HEK293 (cell line): Measurements from ENCODE around the gene TSC2.

ENCODE experiments used
- CTCF ChIA-PET: fragments of 350-600 bp; formaldehyde crosslinking; extraction: SDS; loops from one replicate; lab custom pipeline; 2021; ENCODE audit warnings: antibody characterized with exemption; lab: Yijun Ruan, JAX
- POLR2A ChIA-PET: fragments of 300-600 bp; formaldehyde crosslinking; extraction: SDS; loops from one replicate; lab custom pipeline; 2020; ENCODE audit warnings: antibody characterized with exemption, inconsistent platforms; lab: Yijun Ruan, JAX
- H3K27ac ChIP-seq: fragments of 200-500 bp; sonication (Bioruptor generic); 2 replicates; pipeline ENCODE4 v1.5.1; 2014; ENCODE audit warnings: low read depth, low read length, control low read depth, inconsistent platforms; ENCODE audit errors: extremely low read depth
- H3K36me3 ChIP-seq, 2 experiments: fragments of 200-500 bp in 1 of 2; sonication (Bioruptor generic) in 1 of 2; 1 replicate in 1 of 2; 2 replicates in 1 of 2; pipeline ENCODE4 v1.5.1; 2014 to 2017; ENCODE audit warnings: inconsistent platforms in 2 of 2, low read length in 2 of 2; ENCODE audit not compliant: control insufficient read depth in 2 of 2, insufficient read depth in 1 of 2
- H3K4me1 ChIP-seq: fragments of 200-500 bp; sonication (Bioruptor generic); 2 replicates; pipeline ENCODE4 v1.5.1; 2014; ENCODE audit warnings: mild to moderate bottlenecking, low read length, inconsistent platforms; ENCODE audit not compliant: control insufficient read depth, insufficient read depth
- H3K4me3 ChIP-seq: 2 replicates; pipeline ENCODE4 v1.5.1; 2011; ENCODE audit warnings: low read depth, mild to moderate bottlenecking, control low read depth, low read length, moderate library complexity
- H3K9me3 ChIP-seq: fragments of 200-500 bp; sonication (Bioruptor generic); 2 replicates; pipeline ENCODE4 v1.5.1; 2014; ENCODE audit warnings: low read depth, low read length, inconsistent platforms; ENCODE audit not compliant: control insufficient read depth, insufficient read depth
- BCL11A ChIP-seq: fragments of 450-650 bp; formaldehyde crosslinking; IDR thresholded peaks from 2 replicates; pipeline ENCODE4 v1.5.1; 2016; ENCODE audit warnings: low read depth, missing biosample characterization, missing genetic modification characterization
- GLI2 ChIP-seq: fragments of 450-650 bp; formaldehyde crosslinking; IDR thresholded peaks from 2 replicates; pipeline ENCODE4; 2017; ENCODE audit warnings: missing biosample characterization, missing genetic modification characterization, low read depth, borderline replicate concordance
- GLI4 ChIP-seq: fragments of 450-650 bp; formaldehyde crosslinking; IDR thresholded peaks from 2 replicates; pipeline ENCODE4 v1.5.1; 2016; ENCODE audit warnings: missing biosample characterization, missing genetic modification characterization
- HOXA7 ChIP-seq: sonication (generic); formaldehyde crosslinking; IDR thresholded peaks from 2 replicates; pipeline ENCODE4 v1.8.1; 2022; ENCODE audit warnings: missing genetic modification reagents, borderline replicate concordance
- ZNF19 ChIP-seq: fragments of 450-650 bp; formaldehyde crosslinking; IDR thresholded peaks from 2 replicates; pipeline ENCODE4; 2016; ENCODE audit warnings: missing biosample characterization, missing genetic modification characterization, low read depth
- ZNF221 ChIP-seq: fragments of 450-650 bp; formaldehyde crosslinking; IDR thresholded peaks from 2 replicates; pipeline ENCODE4 v1.5.1; 2017; ENCODE audit warnings: missing biosample characterization, missing genetic modification characterization, borderline replicate concordance
- ZNF335 ChIP-seq: fragments of 450-650 bp; formaldehyde crosslinking; conservative IDR thresholded peaks from 2 replicates; pipeline ENCODE4 v1.5.1; 2016; ENCODE audit warnings: missing biosample characterization, missing genetic modification characterization
- ZNF549 ChIP-seq: fragments of 450-650 bp; IDR thresholded peaks from 2 replicates; pipeline ENCODE4 v1.5.1; 2018; ENCODE audit warnings: missing biosample characterization, missing genetic modification characterization, mild to moderate bottlenecking, inconsistent platforms, moderate library complexity
- ZNF571 ChIP-seq: fragments of 450-650 bp; formaldehyde crosslinking; IDR thresholded peaks from 2 replicates; pipeline ENCODE4 v1.5.0; 2017; ENCODE audit warnings: missing biosample characterization, missing genetic modification characterization
- ZNF600 ChIP-seq: fragments of 450-650 bp; formaldehyde crosslinking; IDR thresholded peaks from 2 replicates; pipeline ENCODE4 v1.5.1; 2016; ENCODE audit warnings: missing biosample characterization, missing genetic modification characterization
- ZNF626 ChIP-seq: fragments of 450-650 bp; sonication (Bioruptor Pico); formaldehyde crosslinking; IDR thresholded peaks from 2 replicates; pipeline ENCODE4 v1.5.1; 2018; ENCODE audit warnings: missing biosample characterization, missing genetic modification characterization, inconsistent platforms
- ZNF747 ChIP-seq: fragments of 450-650 bp; formaldehyde crosslinking; IDR thresholded peaks from 2 replicates; pipeline ENCODE4 v1.5.1; 2016; ENCODE audit warnings: missing biosample characterization, missing genetic modification characterization
- ZNF76 ChIP-seq: fragments of 450-650 bp; formaldehyde crosslinking; IDR thresholded peaks from 2 replicates; pipeline ENCODE4; 2016; ENCODE audit warnings: low read depth, missing biosample characterization, missing genetic modification characterization, borderline replicate concordance
- ZNF792 ChIP-seq: fragments of 450-650 bp; formaldehyde crosslinking; IDR thresholded peaks from 2 replicates; pipeline ENCODE4 v1.5.1; 2016; ENCODE audit warnings: missing biosample characterization, missing genetic modification characterization
- TF ChIP-seq, protein P1 (sequence below): fragments of 450-650 bp; formaldehyde crosslinking; IDR thresholded peaks from 2 replicates; pipeline ENCODE4 v1.5.1; 2016; ENCODE audit warnings: missing biosample characterization, missing genetic modification characterization, borderline replicate concordance
- TF ChIP-seq, protein P2 (sequence below): fragments of 450-650 bp; formaldehyde crosslinking; IDR thresholded peaks from 2 replicates; pipeline ENCODE4 v1.5.1; 2016; ENCODE audit warnings: missing biosample characterization, missing genetic modification characterization
- TF ChIP-seq, protein P3 (sequence below): fragments of 450-650 bp; formaldehyde crosslinking; IDR thresholded peaks from 2 replicates; pipeline ENCODE4 v1.5.1; 2016; ENCODE audit warnings: missing biosample characterization, missing genetic modification characterization
- TF ChIP-seq, protein P4 (sequence below): fragments of 450-650 bp; formaldehyde crosslinking; IDR thresholded peaks from 2 replicates; pipeline ENCODE4 v1.5.1; 2016; ENCODE audit warnings: missing biosample characterization, missing genetic modification characterization

Gene TSC2

DNA sequence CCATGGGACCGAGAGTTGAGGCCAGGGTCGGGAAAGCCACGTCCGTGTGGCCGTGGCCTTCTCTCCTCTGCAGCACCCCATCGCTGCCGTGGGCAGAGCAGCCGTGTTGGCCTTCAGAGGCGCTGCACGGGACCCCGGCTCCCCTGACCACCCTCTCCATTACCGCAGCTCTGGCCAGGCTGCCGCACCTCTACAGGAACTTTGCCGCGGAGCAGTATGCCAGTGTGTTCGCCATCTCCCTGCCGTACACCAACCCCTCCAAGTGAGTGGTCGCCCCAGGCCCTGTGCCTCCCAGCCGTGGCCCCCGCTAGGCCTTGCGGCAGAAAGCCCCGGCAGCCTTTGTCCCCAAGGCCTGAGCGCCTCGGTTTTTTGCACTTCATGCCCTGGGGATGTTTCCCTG lies 27.8 kb downstream of the TSC2 start:
- CTCF ChIA-PET, result interaction anchor here (0.7 kb wide), 1 partner anchor 68 kb away, joined by 3 read pairs; no protein-coding TSS in a partner anchor
- Histone ChIP-seq H3K36me3 (peaks cover 0 to 89% of the 10 kb centered on the region in 2 experiments; a peak in 1 of 3 replicates), H3K4me3 (no peak overlapping the region), H3K9me3 (no peaks in the 10 kb centered on the region), H3K4me1 (no peaks in the 10 kb centered on the region), H3K27ac (no peak overlapping the region)
- POLR2A ChIA-PET, result interaction anchor here (0.6 kb wide), 1 partner anchor 13 kb away, joined by 3 read pairs; no protein-coding TSS in a partner anchor
- TF ChIP-seq ZNF549 (tag by site-specific recombination), result no peak
- TF ChIP-seq ZNF19 (tag by site-specific recombination), result no peak
- no peak for TF ChIP-seq ZNF221 (tag by site-specific recombination)
- TF ChIP-seq ZNF76 (tag by site-specific recombination), result no peak
- TF ChIP-seq, protein P1, sequence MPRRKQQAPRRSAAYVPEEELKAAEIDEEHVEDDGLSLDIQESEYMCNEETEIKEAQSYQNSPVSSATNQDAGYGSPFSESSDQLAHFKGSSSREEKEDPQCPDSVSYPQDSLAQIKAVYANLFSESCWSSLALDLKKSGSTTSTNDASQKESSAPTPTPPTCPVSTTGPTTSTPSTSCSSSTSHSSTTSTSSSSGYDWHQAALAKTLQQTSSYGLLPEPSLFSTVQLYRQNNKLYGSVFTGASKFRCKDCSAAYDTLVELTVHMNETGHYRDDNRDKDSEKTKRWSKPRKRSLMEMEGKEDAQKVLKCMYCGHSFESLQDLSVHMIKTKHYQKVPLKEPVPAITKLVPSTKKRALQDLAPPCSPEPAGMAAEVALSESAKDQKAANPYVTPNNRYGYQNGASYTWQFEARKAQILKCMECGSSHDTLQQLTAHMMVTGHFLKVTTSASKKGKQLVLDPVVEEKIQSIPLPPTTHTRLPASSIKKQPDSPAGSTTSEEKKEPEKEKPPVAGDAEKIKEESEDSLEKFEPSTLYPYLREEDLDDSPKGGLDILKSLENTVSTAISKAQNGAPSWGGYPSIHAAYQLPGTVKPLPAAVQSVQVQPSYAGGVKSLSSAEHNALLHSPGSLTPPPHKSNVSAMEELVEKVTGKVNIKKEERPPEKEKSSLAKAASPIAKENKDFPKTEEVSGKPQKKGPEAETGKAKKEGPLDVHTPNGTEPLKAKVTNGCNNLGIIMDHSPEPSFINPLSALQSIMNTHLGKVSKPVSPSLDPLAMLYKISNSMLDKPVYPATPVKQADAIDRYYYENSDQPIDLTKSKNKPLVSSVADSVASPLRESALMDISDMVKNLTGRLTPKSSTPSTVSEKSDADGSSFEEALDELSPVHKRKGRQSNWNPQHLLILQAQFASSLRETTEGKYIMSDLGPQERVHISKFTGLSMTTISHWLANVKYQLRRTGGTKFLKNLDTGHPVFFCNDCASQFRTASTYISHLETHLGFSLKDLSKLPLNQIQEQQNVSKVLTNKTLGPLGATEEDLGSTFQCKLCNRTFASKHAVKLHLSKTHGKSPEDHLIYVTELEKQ (tag by site-specific recombination), result no peak

DNA sequence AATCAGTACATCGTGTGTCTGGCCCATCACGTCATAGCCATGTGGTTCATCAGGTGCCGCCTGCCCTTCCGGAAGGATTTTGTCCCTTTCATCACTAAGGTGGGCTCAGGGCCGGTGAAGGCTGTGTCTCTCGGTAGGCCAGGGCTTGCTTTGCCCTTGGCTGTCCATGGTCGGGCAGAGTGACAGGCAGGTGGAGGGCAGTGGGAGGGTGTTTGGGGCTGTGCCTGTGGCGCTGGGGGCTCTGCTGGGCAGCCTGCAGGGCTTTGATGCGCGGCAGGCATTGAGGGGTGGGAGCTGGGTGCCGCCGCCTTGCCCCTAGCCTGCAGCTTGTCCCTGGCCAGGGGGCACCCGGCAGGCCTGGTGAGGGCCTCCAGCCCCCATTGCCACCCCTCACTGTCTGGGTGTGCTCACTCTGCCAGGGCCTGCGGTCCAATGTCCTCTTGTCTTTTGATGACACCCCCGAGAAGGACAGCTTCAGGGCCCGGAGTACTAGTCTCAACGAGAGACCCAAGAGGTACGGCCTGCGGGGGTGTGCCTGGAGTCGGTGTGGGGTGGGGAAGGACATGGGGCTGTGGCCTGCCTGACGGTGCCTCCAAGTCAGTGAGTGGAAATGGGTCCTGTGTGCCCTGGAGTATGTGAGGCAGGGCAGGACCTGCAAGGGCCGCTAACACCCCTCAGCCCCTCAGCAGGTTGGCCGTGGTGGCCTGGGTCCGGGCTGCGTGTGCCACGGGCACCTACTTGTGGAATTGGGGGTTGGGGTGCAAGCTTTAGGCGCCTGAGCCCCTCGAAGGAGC lies 28.5 kb downstream of the TSC2 start:
- ChIA-PET CTCF (no interaction called here), POLR2A (interaction anchor here (0.6 kb wide), 3 partner anchors 8 to 54 kb away, joined by 3 to 7 read pairs (median 3); no protein-coding TSS in a partner anchor)
- Histone ChIP-seq H3K9me3 (no peaks in the 10 kb centered on the region), H3K27ac (no peak overlapping the region), H3K36me3 (peaks cover 0 to 89% of the 10 kb centered on the region in 2 experiments; a peak in 1 of 3 replicates), H3K4me3 (no peak overlapping the region), H3K4me1 (no peaks in the 10 kb centered on the region)
- TF ChIP-seq, protein P2, sequence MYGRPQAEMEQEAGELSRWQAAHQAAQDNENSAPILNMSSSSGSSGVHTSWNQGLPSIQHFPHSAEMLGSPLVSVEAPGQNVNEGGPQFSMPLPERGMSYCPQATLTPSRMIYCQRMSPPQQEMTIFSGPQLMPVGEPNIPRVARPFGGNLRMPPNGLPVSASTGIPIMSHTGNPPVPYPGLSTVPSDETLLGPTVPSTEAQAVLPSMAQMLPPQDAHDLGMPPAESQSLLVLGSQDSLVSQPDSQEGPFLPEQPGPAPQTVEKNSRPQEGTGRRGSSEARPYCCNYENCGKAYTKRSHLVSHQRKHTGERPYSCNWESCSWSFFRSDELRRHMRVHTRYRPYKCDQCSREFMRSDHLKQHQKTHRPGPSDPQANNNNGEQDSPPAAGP (tag by site-specific recombination), result no peak
- TF ChIP-seq ZNF626 (tag by site-specific recombination), result no peak
- no peak for TF ChIP-seq ZNF600
- no peak for TF ChIP-seq ZNF335 (tag by site-specific recombination)
- TF ChIP-seq ZNF571, result no peak
- no peak for TF ChIP-seq GLI4 (tag by site-specific recombination)
- TF ChIP-seq HOXA7, result no peak
- TF ChIP-seq, protein P3, sequence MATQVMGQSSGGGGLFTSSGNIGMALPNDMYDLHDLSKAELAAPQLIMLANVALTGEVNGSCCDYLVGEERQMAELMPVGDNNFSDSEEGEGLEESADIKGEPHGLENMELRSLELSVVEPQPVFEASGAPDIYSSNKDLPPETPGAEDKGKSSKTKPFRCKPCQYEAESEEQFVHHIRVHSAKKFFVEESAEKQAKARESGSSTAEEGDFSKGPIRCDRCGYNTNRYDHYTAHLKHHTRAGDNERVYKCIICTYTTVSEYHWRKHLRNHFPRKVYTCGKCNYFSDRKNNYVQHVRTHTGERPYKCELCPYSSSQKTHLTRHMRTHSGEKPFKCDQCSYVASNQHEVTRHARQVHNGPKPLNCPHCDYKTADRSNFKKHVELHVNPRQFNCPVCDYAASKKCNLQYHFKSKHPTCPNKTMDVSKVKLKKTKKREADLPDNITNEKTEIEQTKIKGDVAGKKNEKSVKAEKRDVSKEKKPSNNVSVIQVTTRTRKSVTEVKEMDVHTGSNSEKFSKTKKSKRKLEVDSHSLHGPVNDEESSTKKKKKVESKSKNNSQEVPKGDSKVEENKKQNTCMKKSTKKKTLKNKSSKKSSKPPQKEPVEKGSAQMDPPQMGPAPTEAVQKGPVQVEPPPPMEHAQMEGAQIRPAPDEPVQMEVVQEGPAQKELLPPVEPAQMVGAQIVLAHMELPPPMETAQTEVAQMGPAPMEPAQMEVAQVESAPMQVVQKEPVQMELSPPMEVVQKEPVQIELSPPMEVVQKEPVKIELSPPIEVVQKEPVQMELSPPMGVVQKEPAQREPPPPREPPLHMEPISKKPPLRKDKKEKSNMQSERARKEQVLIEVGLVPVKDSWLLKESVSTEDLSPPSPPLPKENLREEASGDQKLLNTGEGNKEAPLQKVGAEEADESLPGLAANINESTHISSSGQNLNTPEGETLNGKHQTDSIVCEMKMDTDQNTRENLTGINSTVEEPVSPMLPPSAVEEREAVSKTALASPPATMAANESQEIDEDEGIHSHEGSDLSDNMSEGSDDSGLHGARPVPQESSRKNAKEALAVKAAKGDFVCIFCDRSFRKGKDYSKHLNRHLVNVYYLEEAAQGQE (tag by site-specific recombination), result no peak
- TF ChIP-seq GLI2, result no peak
- TF ChIP-seq BCL11A (tag by site-specific recombination), result no peak
- no peak for TF ChIP-seq ZNF747 (tag by site-specific recombination)
- no peak for TF ChIP-seq ZNF792 (tag by site-specific recombination)
- TF ChIP-seq, protein P4, sequence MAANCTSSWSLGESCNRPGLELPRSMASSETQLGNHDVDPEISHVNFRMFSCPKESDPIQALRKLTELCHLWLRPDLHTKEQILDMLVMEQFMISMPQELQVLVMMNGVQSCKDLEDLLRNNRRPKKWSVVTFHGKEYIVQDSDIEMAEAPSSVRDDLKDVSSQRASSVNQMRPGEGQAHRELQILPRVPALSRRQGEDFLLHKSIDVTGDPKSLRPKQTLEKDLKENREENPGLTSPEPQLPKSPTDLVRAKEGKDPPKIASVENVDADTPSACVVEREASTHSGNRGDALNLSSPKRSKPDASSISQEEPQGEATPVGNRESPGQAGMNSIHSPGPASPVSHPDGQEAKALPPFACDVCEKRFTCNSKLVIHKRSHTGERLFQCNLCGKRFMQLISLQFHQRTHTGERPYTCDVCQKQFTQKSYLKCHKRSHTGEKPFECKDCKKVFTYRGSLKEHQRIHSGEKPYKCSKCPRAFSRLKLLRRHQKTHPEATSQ (tag by site-specific recombination), result no peak
